C4-2B (cell line): ENCODE results near the gene CHST11.

Experiments used
- ZFX ChIP-seq: fragments of 450-650 bp; IDR thresholded peaks from 2 replicates; pipeline ENCODE4 v1.6.1; 2017
- TF ChIP-seq, protein P1 (sequence below): fragments of 450-650 bp; conservative IDR thresholded peaks from 2 replicates; pipeline ENCODE4 v1.5.1; 2017; ENCODE audit warnings: mild to moderate bottlenecking

DNA sequence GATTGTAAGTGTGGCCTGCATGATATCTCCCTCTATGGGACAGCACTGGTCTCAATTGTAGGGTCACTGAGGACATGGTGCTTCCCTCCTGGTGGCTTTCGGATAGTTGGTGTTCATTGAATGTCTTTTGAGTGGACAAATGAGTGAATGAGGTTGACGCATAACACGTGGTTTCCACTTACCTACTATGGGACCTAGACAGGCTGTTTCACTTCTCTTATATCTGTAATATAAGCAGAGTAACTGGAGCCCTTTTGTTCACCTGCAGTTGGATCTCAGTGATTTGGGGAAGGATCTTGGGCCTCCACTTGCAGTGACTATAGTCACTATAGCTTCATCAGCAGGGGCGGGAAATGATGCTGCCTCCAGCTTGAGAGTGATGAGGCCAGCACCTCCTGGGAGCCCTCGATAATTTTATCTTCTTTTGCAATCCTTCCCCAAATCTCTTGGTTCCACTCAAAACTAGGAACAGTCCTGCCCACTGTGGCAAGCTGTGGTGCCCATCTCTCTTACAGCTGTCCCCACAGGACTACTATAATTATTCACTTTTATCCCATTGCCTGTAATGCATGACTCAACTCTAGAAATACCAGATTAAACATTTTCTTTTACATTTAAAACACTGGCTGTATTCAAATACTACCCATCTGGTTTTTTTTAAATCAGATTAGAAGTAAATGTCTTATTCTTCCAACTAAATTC, 242.9 kb downstream of the CHST11 start:
- TF ChIP-seq, protein P1, sequence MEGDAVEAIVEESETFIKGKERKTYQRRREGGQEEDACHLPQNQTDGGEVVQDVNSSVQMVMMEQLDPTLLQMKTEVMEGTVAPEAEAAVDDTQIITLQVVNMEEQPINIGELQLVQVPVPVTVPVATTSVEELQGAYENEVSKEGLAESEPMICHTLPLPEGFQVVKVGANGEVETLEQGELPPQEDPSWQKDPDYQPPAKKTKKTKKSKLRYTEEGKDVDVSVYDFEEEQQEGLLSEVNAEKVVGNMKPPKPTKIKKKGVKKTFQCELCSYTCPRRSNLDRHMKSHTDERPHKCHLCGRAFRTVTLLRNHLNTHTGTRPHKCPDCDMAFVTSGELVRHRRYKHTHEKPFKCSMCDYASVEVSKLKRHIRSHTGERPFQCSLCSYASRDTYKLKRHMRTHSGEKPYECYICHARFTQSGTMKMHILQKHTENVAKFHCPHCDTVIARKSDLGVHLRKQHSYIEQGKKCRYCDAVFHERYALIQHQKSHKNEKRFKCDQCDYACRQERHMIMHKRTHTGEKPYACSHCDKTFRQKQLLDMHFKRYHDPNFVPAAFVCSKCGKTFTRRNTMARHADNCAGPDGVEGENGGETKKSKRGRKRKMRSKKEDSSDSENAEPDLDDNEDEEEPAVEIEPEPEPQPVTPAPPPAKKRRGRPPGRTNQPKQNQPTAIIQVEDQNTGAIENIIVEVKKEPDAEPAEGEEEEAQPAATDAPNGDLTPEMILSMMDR = no peak
- no peak for TF ChIP-seq ZFX
